ENCODE results near the gene HS6ST2. TPM values are rescaled to one million over a fixed set of nuclear protein-coding genes. Genes with fewer than 3 reads are reported as not detected.

Gene HS6ST2
- total and polyA plus RNA-seq, 4 donors = under 0.01 to 1.4 (median 0.01) TPM; not detected in 1

DNA sequence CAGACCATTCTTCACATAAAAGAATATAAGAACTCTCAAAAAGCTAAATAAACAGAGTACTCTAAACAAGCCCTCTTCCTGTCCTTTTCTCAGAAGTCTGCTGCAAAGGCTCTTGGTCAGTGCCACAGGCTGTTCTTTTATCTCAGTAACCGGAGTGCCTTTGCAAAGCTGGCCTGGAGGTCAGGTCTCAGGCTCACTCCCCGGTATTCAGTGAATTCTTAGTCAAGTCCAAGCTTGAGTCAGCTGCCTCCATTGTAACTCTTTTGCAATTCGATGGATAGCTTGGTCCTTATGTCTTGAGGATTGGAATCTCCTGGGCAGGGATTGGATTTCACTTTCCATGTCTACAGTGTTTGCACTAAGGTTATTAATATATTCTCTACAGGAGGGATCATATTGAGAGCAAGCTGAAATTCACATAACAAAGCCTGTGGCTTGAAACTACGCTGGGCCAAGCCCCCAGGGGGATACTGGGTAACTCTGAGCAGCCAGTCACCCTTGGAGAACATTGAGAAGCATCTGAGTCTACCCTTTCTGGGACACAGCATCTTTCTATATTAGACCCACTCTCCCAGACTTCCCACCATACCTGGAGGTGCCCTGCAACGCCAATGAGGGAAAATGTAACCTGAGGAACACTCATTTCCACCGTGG, 10.0 kb upstream of the HS6ST2 start:
- DNase-seq (ENCODE audit: low spot score) = no peak
- Histone ChIP-seq H3K27ac (ENCODE audit: low read depth in 1 of 2, low read length in 2 of 2) (no peak overlapping the region), H3K9ac (ENCODE audit: low read depth in 1 of 2, low read length in 2 of 2) (no peak overlapping the region), H3K4me3 (ENCODE audit: low read depth in 1 of 3, low read length in 3 of 3) (no peak overlapping the region), H3K27me3 (ENCODE audit: control insufficient read depth in 4 of 4, insufficient read depth in 4 of 4, low read length in 3 of 4) (peaks cover 0 to 7% (median 0%) of the 10 kb centered on the region in 4 donors), H3K4me1 (ENCODE audit: control insufficient read depth in 4 of 4, insufficient read depth in 4 of 4, low read length in 3 of 4) (no peaks in the 10 kb centered on the region), H3K9me3 (ENCODE audit: control insufficient read depth in 4 of 4, low read length in 3 of 4) (no peaks in the 10 kb centered on the region), H3K36me3 (ENCODE audit: control insufficient read depth in 4 of 4, insufficient read depth in 3 of 4, low read depth in 1 of 4, low read length in 3 of 4) (no peaks in the 10 kb centered on the region)
- TF ChIP-seq TAF1 (conservative IDR thresholded peaks at IDR 0.05) = no peak
- no peak for TF ChIP-seq RXRA (IDR thresholded peaks at IDR 0.05)
- TF ChIP-seq NR2F2 (IDR thresholded peaks at IDR 0.05) = no peak
- no peak for TF ChIP-seq SP1 (IDR thresholded peaks at IDR 0.05)
- TF ChIP-seq FOXA1 (IDR thresholded peaks at IDR 0.05) = no peak
- TF ChIP-seq, protein P1, sequence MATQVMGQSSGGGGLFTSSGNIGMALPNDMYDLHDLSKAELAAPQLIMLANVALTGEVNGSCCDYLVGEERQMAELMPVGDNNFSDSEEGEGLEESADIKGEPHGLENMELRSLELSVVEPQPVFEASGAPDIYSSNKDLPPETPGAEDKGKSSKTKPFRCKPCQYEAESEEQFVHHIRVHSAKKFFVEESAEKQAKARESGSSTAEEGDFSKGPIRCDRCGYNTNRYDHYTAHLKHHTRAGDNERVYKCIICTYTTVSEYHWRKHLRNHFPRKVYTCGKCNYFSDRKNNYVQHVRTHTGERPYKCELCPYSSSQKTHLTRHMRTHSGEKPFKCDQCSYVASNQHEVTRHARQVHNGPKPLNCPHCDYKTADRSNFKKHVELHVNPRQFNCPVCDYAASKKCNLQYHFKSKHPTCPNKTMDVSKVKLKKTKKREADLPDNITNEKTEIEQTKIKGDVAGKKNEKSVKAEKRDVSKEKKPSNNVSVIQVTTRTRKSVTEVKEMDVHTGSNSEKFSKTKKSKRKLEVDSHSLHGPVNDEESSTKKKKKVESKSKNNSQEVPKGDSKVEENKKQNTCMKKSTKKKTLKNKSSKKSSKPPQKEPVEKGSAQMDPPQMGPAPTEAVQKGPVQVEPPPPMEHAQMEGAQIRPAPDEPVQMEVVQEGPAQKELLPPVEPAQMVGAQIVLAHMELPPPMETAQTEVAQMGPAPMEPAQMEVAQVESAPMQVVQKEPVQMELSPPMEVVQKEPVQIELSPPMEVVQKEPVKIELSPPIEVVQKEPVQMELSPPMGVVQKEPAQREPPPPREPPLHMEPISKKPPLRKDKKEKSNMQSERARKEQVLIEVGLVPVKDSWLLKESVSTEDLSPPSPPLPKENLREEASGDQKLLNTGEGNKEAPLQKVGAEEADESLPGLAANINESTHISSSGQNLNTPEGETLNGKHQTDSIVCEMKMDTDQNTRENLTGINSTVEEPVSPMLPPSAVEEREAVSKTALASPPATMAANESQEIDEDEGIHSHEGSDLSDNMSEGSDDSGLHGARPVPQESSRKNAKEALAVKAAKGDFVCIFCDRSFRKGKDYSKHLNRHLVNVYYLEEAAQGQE (IDR thresholded peaks at IDR 0.05) = no peak
- TF ChIP-seq FOXA2 (IDR thresholded peaks at IDR 0.05) = no peak
- no peak for TF ChIP-seq GABPA (IDR thresholded peaks at IDR 0.05 in 1 of 2, conservative IDR thresholded peaks at IDR 0.05 in 1 of 2)
- TF ChIP-seq HNF4G (IDR thresholded peaks at IDR 0.05) = no peak
- no peak for TF ChIP-seq HNF4A (conservative IDR thresholded peaks at IDR 0.05)
- TF ChIP-seq RAD21 (IDR thresholded peaks at IDR 0.05) = no peak
- no peak for TF ChIP-seq EGR1 (IDR thresholded peaks at IDR 0.05; ENCODE audit: low read depth in 2 of 2)
- 54% methylated on average over 6 of the region's 6 CpGs for WGBS

DNA sequence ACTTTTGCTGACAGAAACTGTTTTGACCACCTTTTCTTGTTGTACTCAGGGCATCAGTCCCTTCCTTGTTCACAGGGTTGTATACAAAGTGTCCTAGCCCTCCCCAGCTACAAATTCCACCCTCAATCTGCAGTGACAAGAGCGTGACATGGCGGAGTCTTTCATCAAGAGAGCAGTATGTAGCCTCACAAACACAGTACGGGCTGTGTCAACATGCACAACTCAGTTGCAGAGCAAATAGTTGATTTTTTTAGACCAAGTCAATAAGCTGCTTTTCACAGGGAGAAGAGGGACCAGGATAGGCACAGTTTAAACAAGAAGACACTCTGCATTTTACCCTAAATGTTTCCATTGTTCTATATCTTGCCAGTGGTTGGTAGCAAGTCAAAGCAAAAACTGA, 8.6 kb upstream of the HS6ST2 start:
- 30% methylated on average over 3 of the region's 3 CpGs for WGBS
- Histone ChIP-seq H3K4me3 (ENCODE audit: low read depth in 1 of 3, low read length in 3 of 3) (no peak overlapping the region), H3K27ac (ENCODE audit: low read depth in 1 of 2, low read length in 2 of 2) (no peak overlapping the region), H3K9me3 (ENCODE audit: control insufficient read depth in 4 of 4, low read length in 3 of 4) (no peaks in the 10 kb centered on the region), H3K4me1 (ENCODE audit: control insufficient read depth in 4 of 4, insufficient read depth in 4 of 4, low read length in 3 of 4) (no peaks in the 10 kb centered on the region), H3K27me3 (ENCODE audit: control insufficient read depth in 4 of 4, insufficient read depth in 4 of 4, low read length in 3 of 4) (peaks cover 0 to 7% (median 0%) of the 10 kb centered on the region in 4 donors), H3K9ac (ENCODE audit: low read depth in 1 of 2, low read length in 2 of 2) (no peak overlapping the region), H3K36me3 (ENCODE audit: control insufficient read depth in 4 of 4, insufficient read depth in 3 of 4, low read depth in 1 of 4, low read length in 3 of 4) (no peaks in the 10 kb centered on the region)
- TF ChIP-seq EGR1 (IDR thresholded peaks at IDR 0.05; ENCODE audit: low read depth in 2 of 2) = no peak
- no peak for TF ChIP-seq HNF4A (conservative IDR thresholded peaks at IDR 0.05)
- no peak for DNase-seq (ENCODE audit: low spot score)

DNA sequence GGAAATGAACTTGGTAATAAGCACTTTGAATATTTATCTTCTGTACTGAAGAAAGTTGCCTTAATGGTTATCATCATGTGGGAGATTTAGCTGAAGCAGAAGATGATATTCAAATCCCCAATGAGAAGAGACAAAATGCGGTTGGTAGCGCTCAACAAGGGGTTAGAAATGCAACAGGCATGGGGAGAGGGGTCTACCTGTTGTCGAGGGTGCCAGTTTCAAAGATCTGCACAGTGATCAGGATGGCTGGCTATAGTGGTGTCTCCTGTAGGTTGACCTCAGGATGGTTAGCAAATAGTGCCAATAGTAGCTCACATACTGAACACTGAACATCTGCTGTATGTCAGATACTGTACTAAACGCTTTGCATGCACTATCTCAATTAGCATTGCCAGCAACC, 7.0 kb upstream of the HS6ST2 start:
- H3K4me1 ChIP-seq (ENCODE audit: control insufficient read depth in 4 of 4, insufficient read depth in 4 of 4, low read length in 3 of 4) = no peaks in the 10 kb centered on the region
- H3K36me3 ChIP-seq (ENCODE audit: control insufficient read depth in 4 of 4, insufficient read depth in 3 of 4, low read depth in 1 of 4, low read length in 3 of 4) = no peaks in the 10 kb centered on the region
- WGBS = 89% methylated on average over 4 of the region's 4 CpGs
- peaks cover 0 to 4% (median 0%) of the 10 kb centered on the region in 4 donors for H3K27me3 ChIP-seq (ENCODE audit: control insufficient read depth in 4 of 4, insufficient read depth in 4 of 4, low read length in 3 of 4)
- no peak overlapping the region for H3K27ac ChIP-seq (ENCODE audit: low read depth in 1 of 2, low read length in 2 of 2)
- H3K4me3 ChIP-seq (ENCODE audit: low read depth in 1 of 3, low read length in 3 of 3) = no peak overlapping the region
- no peaks in the 10 kb centered on the region for H3K9me3 ChIP-seq (ENCODE audit: control insufficient read depth in 4 of 4, low read length in 3 of 4)
- H3K9ac ChIP-seq (ENCODE audit: low read depth in 1 of 2, low read length in 2 of 2) = no peak overlapping the region
- DNase-seq (ENCODE audit: low spot score) = no peak
- TF ChIP-seq, protein P2, sequence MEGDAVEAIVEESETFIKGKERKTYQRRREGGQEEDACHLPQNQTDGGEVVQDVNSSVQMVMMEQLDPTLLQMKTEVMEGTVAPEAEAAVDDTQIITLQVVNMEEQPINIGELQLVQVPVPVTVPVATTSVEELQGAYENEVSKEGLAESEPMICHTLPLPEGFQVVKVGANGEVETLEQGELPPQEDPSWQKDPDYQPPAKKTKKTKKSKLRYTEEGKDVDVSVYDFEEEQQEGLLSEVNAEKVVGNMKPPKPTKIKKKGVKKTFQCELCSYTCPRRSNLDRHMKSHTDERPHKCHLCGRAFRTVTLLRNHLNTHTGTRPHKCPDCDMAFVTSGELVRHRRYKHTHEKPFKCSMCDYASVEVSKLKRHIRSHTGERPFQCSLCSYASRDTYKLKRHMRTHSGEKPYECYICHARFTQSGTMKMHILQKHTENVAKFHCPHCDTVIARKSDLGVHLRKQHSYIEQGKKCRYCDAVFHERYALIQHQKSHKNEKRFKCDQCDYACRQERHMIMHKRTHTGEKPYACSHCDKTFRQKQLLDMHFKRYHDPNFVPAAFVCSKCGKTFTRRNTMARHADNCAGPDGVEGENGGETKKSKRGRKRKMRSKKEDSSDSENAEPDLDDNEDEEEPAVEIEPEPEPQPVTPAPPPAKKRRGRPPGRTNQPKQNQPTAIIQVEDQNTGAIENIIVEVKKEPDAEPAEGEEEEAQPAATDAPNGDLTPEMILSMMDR (IDR thresholded peaks at IDR 0.05; ENCODE audit: low read depth, low read length, missing input control) = no peak
- TF ChIP-seq RAD21 (IDR thresholded peaks at IDR 0.05) (no peak), RXRA (IDR thresholded peaks at IDR 0.05) (no peak), FOXA1 (IDR thresholded peaks at IDR 0.05) (no peak), TAF1 (conservative IDR thresholded peaks at IDR 0.05) (no peak), HNF4A (conservative IDR thresholded peaks at IDR 0.05) (no peak), SP1 (IDR thresholded peaks at IDR 0.05) (no peak), FOXA2 (IDR thresholded peaks at IDR 0.05) (no peak), YY1 (IDR thresholded peaks at IDR 0.05) (no peak)
- TF ChIP-seq, protein P3, sequence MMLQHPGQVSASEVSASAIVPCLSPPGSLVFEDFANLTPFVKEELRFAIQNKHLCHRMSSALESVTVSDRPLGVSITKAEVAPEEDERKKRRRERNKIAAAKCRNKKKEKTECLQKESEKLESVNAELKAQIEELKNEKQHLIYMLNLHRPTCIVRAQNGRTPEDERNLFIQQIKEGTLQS (IDR thresholded peaks at IDR 0.05) = no peak
- TF ChIP-seq, protein P1 (IDR thresholded peaks at IDR 0.05) = no peak
- TF ChIP-seq, protein P4, sequence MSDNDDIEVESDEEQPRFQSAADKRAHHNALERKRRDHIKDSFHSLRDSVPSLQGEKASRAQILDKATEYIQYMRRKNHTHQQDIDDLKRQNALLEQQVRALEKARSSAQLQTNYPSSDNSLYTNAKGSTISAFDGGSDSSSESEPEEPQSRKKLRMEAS (IDR thresholded peaks at IDR 0.05) = no peak
